SH-SY5Y (cell line): ENCODE measurements around the gene TBC1D14.

ENCODE experiments used
- GATA2 ChIP-seq: IDR thresholded peaks from 2 replicates; pipeline ENCODE4 v1.6.1; 2011; ENCODE audit warnings: mild to moderate bottlenecking, low read depth, low read length
- GATA3 ChIP-seq: IDR thresholded peaks from 2 replicates; pipeline ENCODE4 v1.6.1; 2011; ENCODE audit warnings: low read depth, mild to moderate bottlenecking, low read length, moderate library complexity

GRCh38 chr4:6996481-6996880 lies 86.9 kb downstream of the TBC1D14 start:
- TF ChIP-seq GATA2, result no peak
- TF ChIP-seq GATA3, result no peak
